ENCODE measurements around the gene CYTH3. TPM values are rescaled to one million over a fixed set of nuclear protein-coding genes. Genes with fewer than 3 reads are reported as not detected.

CYTH3 gene
- total and polyA plus RNA-seq, 2 donors (not counting 3 experiments of a cell fraction or from before 2014, with no cell fraction given) = 8.6 to 11.2 TPM

DNA sequence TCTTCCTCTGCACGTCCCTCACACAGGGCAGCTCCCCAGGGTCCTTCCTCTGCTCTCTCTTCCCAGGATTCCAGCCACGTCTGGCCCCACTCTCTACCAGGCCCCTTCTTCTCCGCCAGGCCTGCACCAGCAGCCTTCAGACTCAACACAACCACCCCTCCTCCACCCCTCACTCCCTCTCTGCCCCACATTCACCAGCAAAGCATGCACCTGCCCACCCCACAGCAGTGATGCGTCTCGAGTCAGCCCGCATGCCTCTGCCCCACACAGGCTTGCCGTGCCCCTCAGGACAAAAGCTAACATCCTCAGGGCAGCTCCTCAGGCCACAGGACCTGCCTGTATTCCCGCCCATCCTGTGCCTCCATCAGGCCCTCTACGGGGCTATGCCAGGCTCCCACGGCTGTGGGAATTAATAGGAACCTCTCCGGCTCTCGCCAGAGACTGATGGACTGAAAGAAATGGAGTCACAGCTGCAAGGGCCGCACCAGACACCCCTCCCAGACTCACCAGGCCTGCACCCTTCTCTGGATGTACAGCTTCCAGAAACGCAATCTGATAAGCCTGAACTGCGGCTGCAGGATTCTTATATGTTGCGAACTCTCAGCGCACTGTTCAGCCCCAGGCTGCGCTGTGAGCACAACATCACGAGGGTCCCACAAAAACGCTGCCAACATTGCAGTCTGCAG, 100.1 kb downstream of the CYTH3 start:
- no TSS peak for BruUV-seq (replicated peaks)
- Histone ChIP-seq H4K20me1 (replicated peaks; ENCODE audit: control insufficient read depth, extremely low read depth, insufficient read depth, low read length) (no peaks in the 10 kb centered on the region), H3K27ac (ENCODE audit: insufficient read depth, low read depth, low read length) (no peak overlapping the region), H3K9me1 (replicated peaks; ENCODE audit: control insufficient read depth, extremely low read depth, insufficient read depth, low read length) (no peaks in the 10 kb centered on the region), H3K27me3 (ENCODE audit: control insufficient read depth in 2 of 2, insufficient read depth in 2 of 2, low read length in 2 of 2) (no peaks in the 10 kb centered on the region), H3K4me1 (ENCODE audit: control insufficient read depth, extremely low read depth, insufficient read depth, low read length) (peaks cover 4% of the 10 kb centered on the region), H3K9me3 (replicated peaks; ENCODE audit: control insufficient read depth, insufficient read depth, low read length) (no peaks in the 10 kb centered on the region), H3K4me3 (replicated peaks in 1 of 3; ENCODE audit: insufficient read depth in 1 of 3, low read depth in 1 of 3, low read length in 3 of 3) (no peak overlapping the region), H3K4me2 (ENCODE audit: insufficient read depth, low read length) (no peak overlapping the region), H3K9ac (replicated peaks; ENCODE audit: extremely low read depth, insufficient read depth, low read length) (no peak overlapping the region), H3K79me2 (ENCODE audit: control insufficient read depth, insufficient read depth, low read length) (no peaks in the 10 kb centered on the region), H3K36me3 (ENCODE audit: control insufficient read depth in 2 of 2, extremely low read depth in 1 of 2, insufficient read depth in 2 of 2, low read length in 2 of 2) (no peaks in the 10 kb centered on the region), H2AFZ (ENCODE audit: low read depth, low read length) (no peak overlapping the region)
- FAIRE-seq (no peak), DNase-seq (ENCODE audit: low read depth, low spot score) (no peak)
- ChIA-PET POLR2A (no interaction called here), CTCF (interaction anchor here (1.4 to 1.8 kb wide), 2 partner anchors 12 to 152 kb away, joined by 3 to 9 read pairs; no protein-coding TSS in a partner anchor)
- intact Hi-C loops (cut with micrococcal nuclease) (no loop called here), dilution Hi-C loops (cut with MboI; ENCODE audit: extremely low pct_ligation_motif_present, low sequenced_read_pairs) (no loop called here)
- TF ChIP-seq EZH2 (IDR thresholded peaks at IDR 0.05; ENCODE audit: borderline replicate concordance, low read depth, low read length, severe bottlenecking) = no peak
- TF ChIP-seq MYC (IDR thresholded peaks at IDR 0.05; ENCODE audit: low read depth, low read length) = no peak
- TF ChIP-seq POLR2A (IDR thresholded peaks at IDR 0.05; ENCODE audit: low read depth, low read length) = no peak
- TF ChIP-seq GATA2 (IDR thresholded peaks at IDR 0.05; ENCODE audit: insufficient read depth, insufficient read length, low read depth, low read length) = no peak
- no peak for TF ChIP-seq JUN (IDR thresholded peaks at IDR 0.05; ENCODE audit: borderline replicate concordance, insufficient read depth, insufficient read length, low read depth)
- TF ChIP-seq FOS (IDR thresholded peaks at IDR 0.05; ENCODE audit: borderline replicate concordance, insufficient read depth, low read length) = no peak
- TF ChIP-seq, protein P1, sequence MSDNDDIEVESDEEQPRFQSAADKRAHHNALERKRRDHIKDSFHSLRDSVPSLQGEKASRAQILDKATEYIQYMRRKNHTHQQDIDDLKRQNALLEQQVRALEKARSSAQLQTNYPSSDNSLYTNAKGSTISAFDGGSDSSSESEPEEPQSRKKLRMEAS (IDR thresholded peaks at IDR 0.05; ENCODE audit: insufficient read depth, insufficient read length) = no peak
- no peak for TF ChIP-seq POLR2AphosphoS5 (IDR thresholded peaks at IDR 0.05; ENCODE audit: insufficient read depth, low read depth, low read length)
- TF ChIP-seq, protein P2, sequence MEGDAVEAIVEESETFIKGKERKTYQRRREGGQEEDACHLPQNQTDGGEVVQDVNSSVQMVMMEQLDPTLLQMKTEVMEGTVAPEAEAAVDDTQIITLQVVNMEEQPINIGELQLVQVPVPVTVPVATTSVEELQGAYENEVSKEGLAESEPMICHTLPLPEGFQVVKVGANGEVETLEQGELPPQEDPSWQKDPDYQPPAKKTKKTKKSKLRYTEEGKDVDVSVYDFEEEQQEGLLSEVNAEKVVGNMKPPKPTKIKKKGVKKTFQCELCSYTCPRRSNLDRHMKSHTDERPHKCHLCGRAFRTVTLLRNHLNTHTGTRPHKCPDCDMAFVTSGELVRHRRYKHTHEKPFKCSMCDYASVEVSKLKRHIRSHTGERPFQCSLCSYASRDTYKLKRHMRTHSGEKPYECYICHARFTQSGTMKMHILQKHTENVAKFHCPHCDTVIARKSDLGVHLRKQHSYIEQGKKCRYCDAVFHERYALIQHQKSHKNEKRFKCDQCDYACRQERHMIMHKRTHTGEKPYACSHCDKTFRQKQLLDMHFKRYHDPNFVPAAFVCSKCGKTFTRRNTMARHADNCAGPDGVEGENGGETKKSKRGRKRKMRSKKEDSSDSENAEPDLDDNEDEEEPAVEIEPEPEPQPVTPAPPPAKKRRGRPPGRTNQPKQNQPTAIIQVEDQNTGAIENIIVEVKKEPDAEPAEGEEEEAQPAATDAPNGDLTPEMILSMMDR (IDR thresholded peaks at IDR 0.05; ENCODE audit: extremely low read depth in 1 of 2, insufficient read depth in 1 of 2, low read depth in 1 of 2, low read length in 2 of 2) = no peak

All from endothelial cell of umbilical vein (primary cell).